Activated CD8-positive, alpha-beta memory T cell treated with anti-CD3 and anti-CD28 coated beads, Interleukin-2, amount 50 U/mL, for 24 hours (primary cell): ENCODE results near the gene IGFBP1.

Experiments used
- DNase-seq: peaks from one replicate; pipeline ENCODE4 v3.0.0-alpha.2; 2020; ENCODE audit errors: extremely low read depth

IGFBP1 gene

GRCh38 chr7:45902820-45903219 is 14.5 kb downstream of the IGFBP1 start:
- DNase-seq, result no peak

- no peak for DNase-seq
Measured at GRCh38 chr7:45909561-45909960, 21.3 kb downstream of the IGFBP1 start.

DNA sequence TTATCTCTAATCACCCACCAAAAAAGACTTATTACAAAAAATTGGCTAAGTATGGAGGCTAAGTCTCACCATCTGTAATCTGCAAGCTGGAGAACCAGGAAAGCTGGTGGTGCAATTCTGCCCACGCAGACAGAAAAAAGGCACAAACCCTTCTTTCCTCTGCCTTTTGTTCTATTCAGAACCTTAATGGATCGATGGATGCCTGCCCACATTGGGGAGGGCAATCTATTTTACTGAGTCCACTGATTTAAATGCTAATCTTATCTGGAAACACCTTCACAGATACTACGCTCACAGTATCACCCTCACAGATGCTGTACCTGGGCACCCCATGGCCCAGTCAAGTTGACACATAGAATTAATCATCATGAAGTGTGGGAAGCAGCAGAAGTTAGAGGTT is 22.6 kb downstream of the IGFBP1 start:
- no peak for DNase-seq

DNA sequence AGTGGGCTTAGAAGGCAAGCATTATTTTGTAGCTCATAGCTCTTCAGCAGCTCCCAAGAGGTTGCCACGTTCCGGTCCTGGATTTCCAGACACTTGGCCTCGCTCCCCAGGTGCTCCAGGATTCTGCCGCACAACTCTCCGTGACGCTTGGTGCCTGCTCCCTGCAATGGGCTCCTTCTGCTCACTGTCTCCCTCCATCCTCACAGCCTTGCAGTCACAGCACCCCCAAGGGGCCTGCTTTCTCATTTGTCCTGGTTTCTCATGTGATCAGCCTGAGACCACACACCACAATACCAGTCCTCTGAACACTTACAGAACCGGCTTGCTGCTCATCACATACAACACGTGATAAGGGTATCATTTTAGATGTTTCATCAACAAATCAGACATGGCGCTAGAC is 23.0 kb downstream of the IGFBP1 start:
- no peak for DNase-seq

DNA sequence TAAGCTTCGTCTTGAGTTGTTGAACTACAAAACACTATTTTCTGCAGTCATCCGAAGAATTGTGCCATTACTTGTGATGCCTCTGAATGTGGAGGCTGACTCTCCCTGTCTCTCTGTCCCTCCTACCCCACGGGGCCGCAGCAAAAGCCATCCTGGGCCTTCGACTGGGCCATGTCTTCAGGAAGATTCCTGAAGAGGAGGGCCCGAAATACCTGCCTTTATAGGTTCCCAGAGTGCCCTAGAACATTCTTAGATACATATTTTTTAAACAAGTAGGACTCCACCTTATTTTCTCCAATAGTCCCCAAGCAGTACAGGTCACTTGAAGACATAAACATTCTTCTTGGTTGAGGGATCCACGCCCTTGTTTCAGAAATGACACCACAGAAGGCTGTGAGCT is 24.7 kb downstream of the IGFBP1 start:
- DNase-seq, result no peak

DNA sequence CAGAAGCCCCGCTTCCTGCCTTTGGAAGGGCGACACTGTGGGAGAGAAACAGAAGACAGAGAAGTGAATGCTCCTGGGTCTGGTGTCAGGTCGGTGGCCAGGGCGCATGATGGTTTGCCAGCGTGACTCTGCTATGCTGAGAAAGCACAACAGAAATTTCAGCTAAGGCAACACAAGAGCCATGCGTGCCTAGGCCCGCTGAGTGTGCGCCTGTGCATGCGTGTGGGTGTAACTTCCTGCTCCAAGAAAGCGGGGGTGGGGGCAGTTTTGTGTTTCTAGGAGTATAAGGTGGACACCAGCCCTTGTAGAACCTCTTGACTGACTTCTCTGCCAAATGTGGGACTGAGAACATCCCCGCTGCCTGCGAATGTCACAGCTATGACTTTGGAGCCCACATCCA is 26.6 kb downstream of the IGFBP1 start:
- no peak for DNase-seq

DNA sequence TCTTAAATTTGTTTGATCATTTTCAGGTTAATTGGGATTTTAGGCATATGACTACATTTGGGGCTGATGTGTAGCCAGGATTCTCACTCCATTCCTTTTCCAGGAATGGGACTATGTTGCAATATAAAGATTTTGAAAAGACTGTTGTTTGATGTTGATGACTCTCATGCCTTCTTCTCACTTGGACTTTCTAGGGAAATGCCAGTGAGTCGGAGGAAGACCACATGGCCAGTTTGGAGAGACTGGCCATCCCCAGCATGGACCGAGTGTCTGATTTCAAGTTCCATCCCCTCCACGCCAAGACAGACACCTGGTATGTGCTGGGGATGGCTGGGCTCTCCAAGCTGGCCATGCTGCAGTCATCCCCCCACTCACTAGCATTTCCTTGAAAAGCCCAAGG is 27.3 kb downstream of the IGFBP1 start:
- no peak for DNase-seq

- no peak for DNase-seq
Measured at GRCh38 chr7:45917064-45917463, 28.8 kb downstream of the IGFBP1 start.

GRCh38 chr7:45917658-45918057 is 29.4 kb downstream of the IGFBP1 start:
- DNase-seq, result no peak

GRCh38 chr7:45918556-45918955 is 30.3 kb downstream of the IGFBP1 start:
- DNase-seq, result no peak

DNA sequence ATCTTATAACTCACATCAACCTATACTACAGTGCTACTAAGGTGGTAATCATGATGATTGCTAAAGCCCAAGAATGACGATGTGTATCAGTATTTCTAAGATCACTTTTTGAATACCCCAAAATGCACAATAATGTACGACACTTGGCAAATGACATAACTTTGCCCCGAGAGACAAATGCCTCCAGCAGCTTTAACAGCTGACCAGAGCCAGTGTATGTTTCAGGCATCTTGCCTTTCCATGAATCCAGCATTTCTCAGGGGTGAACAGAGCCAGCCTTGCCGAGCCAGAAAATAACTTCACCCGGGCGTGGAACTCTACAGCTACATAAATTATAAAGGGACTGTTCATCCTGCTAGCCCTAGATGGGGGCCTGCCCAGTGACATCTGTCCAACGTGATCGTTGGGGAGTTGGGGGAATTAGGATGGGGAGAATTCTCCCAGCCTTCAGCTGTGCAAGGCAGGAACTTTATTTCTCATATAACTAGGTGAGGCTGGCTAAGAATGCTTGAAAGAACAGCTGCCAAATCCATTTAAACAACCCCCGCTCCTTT is 31.0 kb downstream of the IGFBP1 start:
- DNase-seq, result no peak

DNA sequence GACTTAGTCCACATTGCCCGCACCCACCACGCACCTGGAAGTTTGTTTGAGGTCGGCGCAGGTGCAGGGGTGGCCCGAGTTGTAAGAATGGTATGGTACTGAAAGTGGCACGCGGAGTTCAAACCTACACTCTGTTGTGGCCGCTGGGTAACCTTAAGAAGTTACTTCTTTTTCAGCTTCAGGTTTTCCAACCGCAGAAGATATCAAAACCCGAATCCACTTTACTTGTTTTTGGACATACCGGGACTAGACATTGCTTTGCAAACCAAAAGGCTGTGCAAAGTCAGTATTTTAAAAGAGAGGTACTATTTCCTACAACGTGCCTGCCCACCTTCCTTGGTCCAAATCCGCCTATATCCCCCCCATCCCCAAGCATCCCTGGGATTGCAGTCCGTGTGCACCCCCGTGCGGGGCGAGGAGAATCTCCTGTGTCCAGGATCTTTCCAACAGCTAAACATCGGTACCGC is 31.7 kb downstream of the IGFBP1 start:
- no peak for DNase-seq

DNA sequence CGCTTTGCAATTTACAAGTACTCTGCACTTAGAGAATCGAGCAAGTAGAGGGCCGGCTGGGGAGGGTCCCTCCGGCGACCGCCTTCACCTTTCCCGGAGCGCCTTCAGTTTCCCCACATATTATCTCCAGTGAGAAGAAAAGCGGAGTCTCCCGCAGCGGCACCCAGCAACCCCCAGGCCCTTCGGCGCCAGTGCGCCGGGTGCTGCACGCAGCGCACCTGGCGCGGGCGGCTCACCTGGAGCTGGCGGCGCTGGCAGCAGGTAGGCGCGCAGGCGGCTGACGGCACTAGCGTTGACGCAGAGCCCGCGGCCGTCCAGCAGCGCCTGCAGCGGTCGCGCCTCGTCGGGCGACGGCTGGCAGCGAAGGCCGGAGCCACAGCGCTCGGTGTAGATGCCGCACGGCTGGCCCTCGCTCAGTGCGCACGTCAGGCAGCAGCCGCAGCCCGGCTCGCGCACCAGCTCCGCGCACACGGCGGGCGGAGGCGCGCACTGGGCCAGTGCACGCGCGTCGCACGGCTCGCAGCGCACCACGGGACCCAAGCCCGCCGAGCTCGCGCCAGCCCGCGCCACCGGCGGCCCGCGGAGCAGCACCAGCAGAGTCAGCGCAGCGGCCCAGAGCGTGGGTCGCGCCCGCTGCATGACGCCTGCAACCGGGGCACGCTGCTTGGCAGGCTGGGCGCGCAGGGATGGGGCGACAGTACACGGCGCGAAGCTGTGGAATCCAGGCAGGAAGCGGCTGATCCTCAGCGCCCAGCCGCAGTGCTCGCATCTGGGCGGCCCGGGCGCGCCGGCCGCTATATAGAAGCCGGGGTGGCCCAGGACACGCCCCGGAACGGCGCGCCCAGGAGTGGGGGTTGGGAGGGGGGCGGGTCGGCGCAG is 32.5 kb downstream of the IGFBP1 start, which contains the start of gene IGFBP3:
Gene IGFBP3 (minus strand): TSS at position 771 of the 879 bp plus-strand sequence. CDS start 132 bp downstream, at position 639.
- no peak for DNase-seq

- no peak for DNase-seq
Measured at GRCh38 chr7:45921381-45921698, 33.1 kb downstream of the IGFBP1 start.

- DNase-seq, result no peak
Measured at GRCh38 chr7:45921699-45922519, 33.6 kb downstream of the IGFBP1 start.

DNA sequence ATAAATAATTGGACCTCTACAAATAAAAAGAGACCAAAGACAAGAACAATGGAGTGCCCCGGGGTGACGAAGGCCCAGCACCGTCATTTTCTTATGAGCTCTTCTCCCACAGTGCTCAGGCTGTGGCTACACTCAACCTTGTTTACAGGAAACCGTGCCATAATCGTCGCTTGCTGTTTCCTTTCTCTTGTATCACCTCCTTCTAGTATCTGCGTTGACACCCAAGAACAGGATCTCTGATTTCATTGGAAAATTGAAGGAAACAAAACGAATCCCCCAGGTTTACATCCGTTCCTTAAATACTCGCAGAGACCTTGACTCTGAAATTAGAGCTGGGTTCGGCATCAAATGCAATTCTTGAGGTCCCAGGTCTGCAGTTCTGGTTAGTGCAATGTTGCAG is 34.5 kb downstream of the IGFBP1 start:
- no peak for DNase-seq

- DNase-seq, result no peak
Measured at GRCh38 chr7:45923290-45923689, 35.0 kb downstream of the IGFBP1 start.

DNA sequence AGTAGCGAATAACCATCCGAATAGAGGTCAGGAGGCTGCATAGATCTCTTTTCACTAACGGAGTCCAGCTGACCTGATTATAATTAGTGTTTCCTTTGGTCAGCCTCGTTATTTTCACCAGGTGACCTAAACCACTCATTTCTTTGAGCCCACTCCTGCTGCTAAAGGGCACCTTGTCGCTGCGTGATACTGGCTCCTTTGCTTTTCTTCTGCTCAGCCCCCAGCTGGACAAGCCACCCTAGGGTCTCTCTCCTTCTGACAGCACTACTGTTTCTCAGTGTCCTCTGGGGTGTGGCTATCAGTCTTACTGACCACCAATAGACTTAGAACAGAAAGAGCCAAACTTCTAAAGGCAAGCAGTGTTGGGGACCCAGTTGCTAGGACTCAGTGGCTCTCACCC is 35.5 kb downstream of the IGFBP1 start:
- no peak for DNase-seq

DNA sequence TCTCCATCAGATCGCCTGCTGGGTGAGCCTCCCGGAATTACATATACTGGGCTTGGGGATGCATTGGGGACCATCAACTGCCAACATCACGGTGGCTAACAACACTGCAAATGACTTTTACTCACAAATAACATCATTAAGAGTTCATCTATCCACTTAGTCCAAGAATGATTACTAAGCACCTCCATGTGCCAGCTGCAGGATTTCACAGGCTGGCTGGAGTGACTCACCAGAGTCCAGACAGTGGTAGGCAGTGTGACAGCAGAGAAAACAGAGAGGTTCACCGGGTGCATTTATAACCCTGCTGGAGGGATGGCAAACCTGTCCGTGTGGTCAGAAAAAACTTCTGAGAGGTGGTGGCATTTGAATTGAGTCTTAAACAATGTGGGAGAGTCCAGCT is 36.0 kb downstream of the IGFBP1 start:
- DNase-seq, result no peak

GRCh38 chr7:45927721-45928120 is 39.4 kb downstream of the IGFBP1 start:
- DNase-seq, result no peak

DNA sequence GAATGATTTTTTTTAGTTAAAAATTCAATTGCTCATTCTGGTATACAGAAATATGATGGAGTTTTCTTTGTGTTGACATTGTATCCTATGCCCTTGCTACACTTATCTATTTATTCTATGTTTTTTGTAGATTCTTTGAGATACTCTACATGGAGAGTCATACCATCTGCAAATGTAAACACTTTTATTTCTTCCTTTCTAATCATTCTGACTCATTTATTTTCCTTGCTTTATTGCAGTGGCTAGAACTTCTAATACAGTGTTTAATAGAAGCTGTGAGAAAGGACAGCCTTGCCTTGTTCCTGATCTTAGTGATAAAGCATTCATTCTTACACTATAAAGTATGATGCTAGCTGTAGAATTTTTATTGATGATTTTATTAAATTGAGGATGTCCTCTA is 42.7 kb downstream of the IGFBP1 start:
- DNase-seq, result no peak

GRCh38 chr7:45937301-45937700 is 49.0 kb downstream of the IGFBP1 start:
- DNase-seq, result no peak

- DNase-seq, result no peak
Measured at GRCh38 chr7:45937862-45938261, 49.6 kb downstream of the IGFBP1 start.
